ENCODE measurements around the gene WAS. TPM values are rescaled to one million over a fixed set of nuclear protein-coding genes. Genes with fewer than 3 reads are reported as not detected.

WAS gene
- total and polyA plus RNA-seq, 2 of the 8 experiments (the other 6 are each of a cell fraction or from before 2014, with no cell fraction given) = 0.63 to 0.65 TPM

DNA sequence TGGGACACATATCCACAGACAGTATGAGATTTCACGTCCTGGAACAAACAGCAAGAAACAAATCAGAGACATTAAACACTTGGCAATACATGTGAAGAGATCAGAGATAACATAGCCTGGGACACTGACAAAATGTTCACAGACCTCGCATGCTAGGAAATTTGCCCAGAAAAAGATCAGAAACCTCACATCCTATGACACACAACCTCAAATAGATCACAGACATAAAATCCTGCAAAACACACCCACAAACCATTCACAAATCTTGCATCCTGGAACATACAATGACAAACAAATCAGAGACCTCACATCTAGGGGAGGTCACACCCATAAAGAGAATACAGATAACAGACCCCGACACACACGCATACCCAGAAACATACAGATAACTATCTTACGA is 31.0 kb downstream of the WAS start:
- POLR2A ChIA-PET (ENCODE audit: partially characterized antibody) = no interaction called here
- WGBS, 2 experiments (ENCODE audit: extremely low coverage in 1 of 2, insufficient coverage in 1 of 2, insufficient read length in 1 of 2, insufficient replicate concordance in 2 of 2, low coverage in 1 of 2, low lambda C conversion rate in 2 of 2, missing lambda C conversion rate in 1 of 2) = 81% methylated on average over 5 of the region's 5 CpGs; no CpG with 5 or more reads in 1 of the 2 experiments
- TF ChIP-seq, protein P1, sequence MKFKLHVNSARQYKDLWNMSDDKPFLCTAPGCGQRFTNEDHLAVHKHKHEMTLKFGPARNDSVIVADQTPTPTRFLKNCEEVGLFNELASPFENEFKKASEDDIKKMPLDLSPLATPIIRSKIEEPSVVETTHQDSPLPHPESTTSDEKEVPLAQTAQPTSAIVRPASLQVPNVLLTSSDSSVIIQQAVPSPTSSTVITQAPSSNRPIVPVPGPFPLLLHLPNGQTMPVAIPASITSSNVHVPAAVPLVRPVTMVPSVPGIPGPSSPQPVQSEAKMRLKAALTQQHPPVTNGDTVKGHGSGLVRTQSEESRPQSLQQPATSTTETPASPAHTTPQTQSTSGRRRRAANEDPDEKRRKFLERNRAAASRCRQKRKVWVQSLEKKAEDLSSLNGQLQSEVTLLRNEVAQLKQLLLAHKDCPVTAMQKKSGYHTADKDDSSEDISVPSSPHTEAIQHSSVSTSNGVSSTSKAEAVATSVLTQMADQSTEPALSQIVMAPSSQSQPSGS (IDR thresholded peaks at IDR 0.05; ENCODE audit: low read length) = no peak
- TF ChIP-seq BACH1 (IDR thresholded peaks at IDR 0.05; ENCODE audit: low read length) = no peak
- TF ChIP-seq GTF2F1 (IDR thresholded peaks at IDR 0.05; ENCODE audit: borderline replicate concordance, low read depth, low read length) = no peak
- no peak for TF ChIP-seq SP4 (IDR thresholded peaks at IDR 0.05; ENCODE audit: low read length)
- TF ChIP-seq KDM4A (IDR thresholded peaks at IDR 0.05; ENCODE audit: low read depth, low read length, severe bottlenecking) = no peak
- TF ChIP-seq NANOG (IDR thresholded peaks at IDR 0.05; ENCODE audit: insufficient read depth, low read depth, low read length, poor library complexity, severe bottlenecking) = no peak
- no peak for TF ChIP-seq HDAC2 (IDR thresholded peaks at IDR 0.05; ENCODE audit: borderline replicate concordance in 1 of 2, low read depth in 2 of 2, low read length in 2 of 2)
- no peak for TF ChIP-seq RXRA (IDR thresholded peaks at IDR 0.05; ENCODE audit: insufficient read depth, low read depth, low read length)
- TF ChIP-seq ZNF274 (IDR thresholded peaks at IDR 0.05; ENCODE audit: borderline replicate concordance, extremely low read depth, low read length) = no peak
- TF ChIP-seq BRCA1 (IDR thresholded peaks at IDR 0.05; ENCODE audit: low read depth, low read length) = no peak
- TF ChIP-seq TAF1 (IDR thresholded peaks at IDR 0.05; ENCODE audit: low read depth, low read length) = no peak
- no peak for TF ChIP-seq NRF1 (IDR thresholded peaks at IDR 0.05; ENCODE audit: low read depth, low read length)
- no peak for TF ChIP-seq TCF12 (IDR thresholded peaks at IDR 0.05; ENCODE audit: low read depth, low read length)

More for the DNA sequence above, 31.0 kb downstream of the WAS start:
- H3K79me1 ChIP-seq (ENCODE audit: low read depth, low read length) = no peaks in the 10 kb centered on the region
- H3K4me3 ChIP-seq (ENCODE audit: extremely low read depth in 1 of 4, insufficient read depth in 2 of 4, low read depth in 3 of 4, low read length in 4 of 4) = no peak overlapping the region
- no peak overlapping the region for H3K9ac ChIP-seq (replicated peaks in 1 of 4; ENCODE audit: extremely low read depth in 1 of 4, low read depth in 3 of 4, low read length in 3 of 4)
- H3K23me2 ChIP-seq (ENCODE audit: low read depth, low read length) = no peaks in the 10 kb centered on the region
- no peak overlapping the region for H3K14ac ChIP-seq (ENCODE audit: insufficient read length)
- CTCF ChIA-PET (ENCODE audit: partially characterized antibody) = interaction anchor here (1.1 kb wide), 1 partner anchor 48 kb away, joined by 3 read pairs; no protein-coding TSS in a partner anchor
- H3K56ac ChIP-seq (replicated peaks; ENCODE audit: insufficient read length, low read depth, low read length) = no peak overlapping the region
- no peaks in the 10 kb centered on the region for H3K79me2 ChIP-seq (ENCODE audit: control insufficient read depth in 1 of 2, insufficient read depth in 2 of 2, low read length in 2 of 2)
- no peak overlapping the region for H2AFZ ChIP-seq (ENCODE audit: low read length)
- H2BK12ac ChIP-seq (ENCODE audit: low read depth, low read length) = no peak overlapping the region
- H4K8ac ChIP-seq (ENCODE audit: extremely low read depth, insufficient read depth, low read length) = no peak overlapping the region
- no peak overlapping the region for H2BK15ac ChIP-seq (ENCODE audit: low read length)
- H2BK5ac ChIP-seq (ENCODE audit: low read depth, low read length) = no peak overlapping the region
- H2AK5ac ChIP-seq (ENCODE audit: low read depth, low read length) = no peak overlapping the region
- H4K20me1 ChIP-seq (replicated peaks in 1 of 2; ENCODE audit: control insufficient read depth in 1 of 2, insufficient read depth in 2 of 2, low read length in 2 of 2) = peaks cover 0 to 2% of the 10 kb centered on the region in 2 experiments
- no peak overlapping the region for H4K91ac ChIP-seq (replicated peaks; ENCODE audit: insufficient read length, low read length)
- no peaks in the 10 kb centered on the region for H3K9me3 ChIP-seq (ENCODE audit: insufficient read depth in 2 of 2, low read depth in 1 of 2, low read length in 1 of 2)
- H3K23ac ChIP-seq (ENCODE audit: insufficient read length) = no peak overlapping the region
- no peak overlapping the region for H3K4ac ChIP-seq (replicated peaks; ENCODE audit: insufficient read length, low read depth, low read length)
- no peaks in the 10 kb centered on the region for H3K4me1 ChIP-seq (replicated peaks in 1 of 4; ENCODE audit: control insufficient read depth in 3 of 4, insufficient read depth in 4 of 4, low read length in 3 of 4)
- H2BK20ac ChIP-seq (ENCODE audit: low read length) = no peak overlapping the region
- H2BK120ac ChIP-seq (replicated peaks; ENCODE audit: low read depth, low read length) = no peak overlapping the region
- no peak overlapping the region for H3K18ac ChIP-seq (ENCODE audit: extremely low read depth, low read length)
- no peak overlapping the region for H3K27ac ChIP-seq (ENCODE audit: low read depth, low read length)
- no peak overlapping the region for H3K4me2 ChIP-seq (ENCODE audit: insufficient read depth in 1 of 2, low read depth in 2 of 2, low read length in 2 of 2)
- no peaks in the 10 kb centered on the region; a peak in 3 of 7 replicates for H3K27me3 ChIP-seq (replicated peaks in 1 of 4; ENCODE audit: control insufficient read depth in 3 of 4, extremely low read depth in 1 of 4, insufficient read depth in 3 of 4, low read length in 3 of 4)
- DNase-seq (ENCODE audit: low read depth in 1 of 2, low spot score in 2 of 2) (no peak), FAIRE-seq (no peak)
- no peaks in the 10 kb centered on the region for H3K36me3 ChIP-seq (ENCODE audit: control insufficient read depth in 2 of 4, insufficient read depth in 4 of 4, low read length in 3 of 4)
- no peak overlapping the region for H4K5ac ChIP-seq (ENCODE audit: insufficient read length, low read depth, low read length)

All from H1 (cell line).